Neural progenitor cell (in vitro differentiated cells): ENCODE measurements around the gene LPO. TPM values are rescaled to one million over a fixed set of nuclear protein-coding genes. Genes with fewer than 3 reads are reported as not detected.

Source experiments
- DNase-seq: peaks from one replicate; pipeline ENCODE4 v3.0.0-alpha.2; 2016; ENCODE audit warnings: low spot score
- H2AFZ ChIP-seq: fragments of 200-600 bp; sonication (generic); replicated peaks from 2 replicates; pipeline ENCODE4 v1.6.1; 2016; ENCODE audit warnings: antibody characterized with exemption
- H3F3A ChIP-seq: fragments of 200-600 bp; sonication (generic); 2 replicates; pipeline ENCODE4 v1.6.1; 2016; ENCODE audit warnings: antibody characterized with exemption, low read depth
- H3K27ac ChIP-seq: fragments of 200-600 bp; sonication (generic); 2 replicates; pipeline ENCODE4 v1.5.1; 2016; ENCODE audit warnings: mild to moderate bottlenecking
- H3K27me3 ChIP-seq: fragments of 200-600 bp; sonication (generic); 2 replicates; pipeline ENCODE4 v1.6.1; 2016; ENCODE audit warnings: mild to moderate bottlenecking, moderate library complexity
- H3K36me3 ChIP-seq: fragments of 200-600 bp; sonication (generic); 2 replicates; pipeline ENCODE4 v1.5.1; 2016
- H3K4me1 ChIP-seq: fragments of 200-600 bp; sonication (generic); 2 replicates; pipeline ENCODE4 v1.6.1; 2016; ENCODE audit warnings: mixed run types
- H3K4me2 ChIP-seq: fragments of 200-600 bp; sonication (generic); 2 replicates; pipeline ENCODE4 v1.6.1; 2016
- H3K4me3 ChIP-seq: fragments of 200-600 bp; sonication (generic); 2 replicates; pipeline ENCODE4 v1.5.1; 2016
- H3K79me2 ChIP-seq: fragments of 200-600 bp; sonication (generic); 2 replicates; pipeline ENCODE4 v1.6.1; 2016; ENCODE audit warnings: low read depth
- H3K9ac ChIP-seq: fragments of 200-600 bp; sonication (generic); 2 replicates; pipeline ENCODE4 v1.6.1; 2016
- H3K9me3 ChIP-seq: fragments of 200-600 bp; sonication (generic); 2 replicates; pipeline ENCODE4 v1.5.1; 2016; ENCODE audit warnings: low read depth
- H4K20me1 ChIP-seq: fragments of 200-600 bp; sonication (generic); 2 replicates; pipeline ENCODE4 v1.6.1; 2016; ENCODE audit warnings: low read depth
- H3K27ac Mint-ChIP-seq: 3 replicates; pipeline ENCODE4 v1.8.0; 2021; ENCODE audit warnings: mixed read lengths
- H3K27me3 Mint-ChIP-seq: 2 replicates; pipeline ENCODE4 v1.8.0; 2022; ENCODE audit warnings: low read depth, mild to moderate bottlenecking, inconsistent platforms, moderate library complexity, mixed read lengths; ENCODE audit not compliant: insufficient read depth
- H3K36me3 Mint-ChIP-seq: 3 replicates; pipeline ENCODE4 v1.8.0; 2021; ENCODE audit warnings: mixed read lengths
- H3K4me1 Mint-ChIP-seq: 3 replicates; pipeline ENCODE4 v1.8.0; 2021; ENCODE audit warnings: mixed read lengths
- H3K4me3 Mint-ChIP-seq: 3 replicates; pipeline ENCODE4 v1.8.0; 2021; ENCODE audit warnings: mild to moderate bottlenecking, moderate library complexity, mixed read lengths
- H3K9me3 Mint-ChIP-seq: 3 replicates; pipeline ENCODE4 v1.8.0; 2020; ENCODE audit warnings: mixed read lengths
- EZH2 ChIP-seq: fragments of 200-600 bp; sonication (generic); IDR thresholded peaks from 2 replicates; pipeline ENCODE4 v1.6.1; 2017; ENCODE audit warnings: antibody characterized with exemption, mild to moderate bottlenecking, moderate library complexity
- EZH2phosphoT487 ChIP-seq: fragments of 200-600 bp; sonication (generic); IDR thresholded peaks from 2 replicates; pipeline ENCODE4 v1.6.1; 2017; ENCODE audit warnings: antibody characterized with exemption
- total RNA-seq: library from RNA; depleted of rRNA; stranded (reverse); fragments of >200 nt; gene quantifications from 2 replicates; pipeline ENCODE4 v1.2.3, GENCODE V29; 2015; ENCODE audit warnings: low replicate concordance
- TF ChIP-seq, protein P1 (sequence below): fragments of 200-600 bp; sonication (generic); IDR thresholded peaks from 2 replicates; pipeline ENCODE4 v1.5.1; 2017; ENCODE audit warnings: antibody characterized with exemption, mild to moderate bottlenecking

LPO gene
- total RNA-seq, 1 donor from 2014 or later = not detected

DNA sequence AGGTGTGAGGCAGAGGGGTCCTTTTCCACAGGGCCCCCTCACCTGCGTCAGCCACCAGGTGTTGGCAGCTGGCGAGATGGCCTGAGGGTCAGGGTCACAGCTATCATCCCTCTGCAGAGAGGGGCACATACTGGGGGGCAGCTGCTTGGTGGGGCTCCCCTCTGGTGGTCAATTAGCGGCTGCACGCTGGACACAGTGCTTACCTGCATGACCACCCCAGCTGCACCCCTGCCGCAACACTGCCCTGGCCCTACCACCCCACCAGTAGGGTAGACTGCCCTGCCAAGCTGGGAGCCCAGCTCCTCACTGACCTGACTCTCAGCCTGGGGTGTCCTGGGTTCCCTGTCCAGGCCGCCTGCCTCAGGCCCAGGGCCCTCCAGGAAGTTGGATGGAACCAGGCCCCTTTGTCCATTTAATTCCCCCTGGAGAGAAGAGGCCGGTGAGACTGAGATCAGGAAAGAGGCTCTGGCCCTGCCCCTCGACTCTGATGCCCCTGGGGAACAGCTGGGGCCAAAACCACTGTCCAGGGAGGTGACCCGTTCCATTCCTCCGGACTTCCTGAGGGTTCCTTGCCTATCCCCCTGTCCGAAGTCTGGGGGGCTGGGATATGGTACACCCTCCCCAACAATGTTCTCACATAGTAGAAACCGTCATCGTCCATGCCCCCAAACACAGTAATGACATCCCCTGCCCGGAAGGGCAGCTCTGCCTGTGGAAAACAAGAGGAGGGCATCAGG is 66.5 kb downstream of the LPO start:
- Histone ChIP-seq H3K36me3 (no peaks in the 10 kb centered on the region), H3F3A (no peaks in the 10 kb centered on the region), H3K27ac (no peak overlapping the region), H2AFZ (no peak overlapping the region), H3K4me1 (no peaks in the 10 kb centered on the region), H3K27me3 (no peaks in the 10 kb centered on the region), H3K79me2 (no peaks in the 10 kb centered on the region), H3K4me3 (no peak overlapping the region), H3K9me3 (no peaks in the 10 kb centered on the region), H3K4me2 (no peak overlapping the region), H4K20me1 (no peaks in the 10 kb centered on the region), H3K9ac (no peak overlapping the region)
- DNase-seq = no peak
- Mint-ChIP-seq H3K27ac (no peak overlapping the region), H3K27me3 (peaks cover 11% of the 10 kb centered on the region), H3K4me3 (no peak overlapping the region), H3K9me3 (no peaks in the 10 kb centered on the region), H3K36me3 (no peaks in the 10 kb centered on the region), H3K4me1 (peaks cover 20% of the 10 kb centered on the region)
- TF ChIP-seq EZH2phosphoT487 (no peak), EZH2 (no peak)

DNA sequence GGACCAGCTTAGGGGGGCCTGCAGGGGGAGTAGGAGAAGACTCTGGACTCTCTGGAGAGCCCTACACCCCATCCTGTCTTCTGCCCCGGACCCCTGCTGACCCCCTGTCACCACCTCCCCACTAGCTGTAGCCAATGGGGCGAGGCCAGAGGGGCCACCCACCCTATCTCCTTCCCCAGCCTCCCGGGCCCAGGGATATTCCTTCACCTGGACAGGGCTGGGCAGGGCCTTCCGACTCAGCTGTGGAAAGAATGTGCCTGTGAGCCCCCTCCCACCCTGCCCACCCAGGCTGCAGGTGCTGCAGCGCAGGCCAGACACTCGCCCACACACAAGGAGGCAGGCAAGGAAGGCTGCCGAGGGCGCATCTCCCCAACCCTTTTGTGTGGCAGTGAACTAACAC is 67.2 kb downstream of the LPO start:
- no peak for DNase-seq
- Histone ChIP-seq H3K9me3 (no peaks in the 10 kb centered on the region), H3K36me3 (no peaks in the 10 kb centered on the region), H3F3A (no peaks in the 10 kb centered on the region), H4K20me1 (no peaks in the 10 kb centered on the region), H2AFZ (no peak overlapping the region), H3K4me3 (no peak overlapping the region), H3K27me3 (no peaks in the 10 kb centered on the region), H3K27ac (no peak overlapping the region), H3K79me2 (no peaks in the 10 kb centered on the region), H3K4me1 (no peaks in the 10 kb centered on the region), H3K9ac (no peak overlapping the region), H3K4me2 (no peak overlapping the region)
- TF ChIP-seq EZH2phosphoT487 = no peak
- no peak for TF ChIP-seq EZH2
- TF ChIP-seq, protein P1, sequence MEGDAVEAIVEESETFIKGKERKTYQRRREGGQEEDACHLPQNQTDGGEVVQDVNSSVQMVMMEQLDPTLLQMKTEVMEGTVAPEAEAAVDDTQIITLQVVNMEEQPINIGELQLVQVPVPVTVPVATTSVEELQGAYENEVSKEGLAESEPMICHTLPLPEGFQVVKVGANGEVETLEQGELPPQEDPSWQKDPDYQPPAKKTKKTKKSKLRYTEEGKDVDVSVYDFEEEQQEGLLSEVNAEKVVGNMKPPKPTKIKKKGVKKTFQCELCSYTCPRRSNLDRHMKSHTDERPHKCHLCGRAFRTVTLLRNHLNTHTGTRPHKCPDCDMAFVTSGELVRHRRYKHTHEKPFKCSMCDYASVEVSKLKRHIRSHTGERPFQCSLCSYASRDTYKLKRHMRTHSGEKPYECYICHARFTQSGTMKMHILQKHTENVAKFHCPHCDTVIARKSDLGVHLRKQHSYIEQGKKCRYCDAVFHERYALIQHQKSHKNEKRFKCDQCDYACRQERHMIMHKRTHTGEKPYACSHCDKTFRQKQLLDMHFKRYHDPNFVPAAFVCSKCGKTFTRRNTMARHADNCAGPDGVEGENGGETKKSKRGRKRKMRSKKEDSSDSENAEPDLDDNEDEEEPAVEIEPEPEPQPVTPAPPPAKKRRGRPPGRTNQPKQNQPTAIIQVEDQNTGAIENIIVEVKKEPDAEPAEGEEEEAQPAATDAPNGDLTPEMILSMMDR = no peak
- H3K27ac Mint-ChIP-seq = no peak overlapping the region
- peaks cover 11% of the 10 kb centered on the region for H3K27me3 Mint-ChIP-seq
- H3K36me3 Mint-ChIP-seq = no peaks in the 10 kb centered on the region
- H3K4me3 Mint-ChIP-seq = no peak overlapping the region
- no peaks in the 10 kb centered on the region for H3K9me3 Mint-ChIP-seq
- H3K4me1 Mint-ChIP-seq = peaks cover 20% of the 10 kb centered on the region

DNA sequence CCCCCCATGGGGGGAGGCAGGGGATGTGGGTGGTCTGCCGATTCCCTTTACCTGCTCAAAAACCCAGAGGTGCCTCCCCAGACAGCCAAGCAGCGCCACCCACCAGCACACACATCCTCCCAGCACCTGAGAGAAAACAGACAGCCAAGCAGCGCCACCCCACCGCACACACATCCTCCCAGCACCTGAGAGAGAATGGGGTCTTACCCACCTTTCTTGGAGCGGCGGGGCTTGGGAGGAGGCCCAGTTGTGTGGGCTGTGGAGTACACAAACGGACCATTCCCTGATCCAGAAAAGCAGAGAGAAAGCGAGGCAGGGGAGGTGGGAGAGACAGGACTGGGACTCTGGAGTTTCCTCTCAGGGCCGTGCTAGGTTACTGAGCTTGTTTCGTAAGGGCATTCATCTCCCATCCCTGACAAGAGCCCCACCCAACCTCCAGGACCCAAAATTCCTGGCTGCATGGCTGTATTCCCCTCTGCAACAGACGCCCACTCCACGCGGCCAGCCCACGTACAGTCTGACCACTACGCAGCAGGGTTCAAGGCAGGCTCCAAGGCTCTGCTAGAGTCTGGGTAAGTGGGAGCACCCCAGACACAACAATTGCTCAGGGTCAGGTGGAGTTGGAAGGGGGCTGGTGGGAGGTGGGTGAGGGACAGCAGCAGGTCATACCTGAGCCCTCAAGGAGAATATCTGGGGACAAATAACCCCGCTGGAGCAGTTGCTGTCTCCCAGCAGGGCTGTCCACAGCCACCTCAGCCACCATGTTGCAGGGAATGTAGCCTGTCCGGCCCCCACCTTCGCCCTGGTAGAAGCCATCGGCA is 68.0 kb downstream of the LPO start:
- H2AFZ ChIP-seq = no peak overlapping the region
- TF ChIP-seq EZH2phosphoT487 = no peak
- TF ChIP-seq EZH2 = no peak
- TF ChIP-seq, protein P1 = no peak
- no peaks in the 10 kb centered on the region for H3F3A ChIP-seq
- Mint-ChIP-seq H3K4me3 (no peak overlapping the region), H3K27ac (peak overlapping the region; percentile 90), H3K36me3 (no peaks in the 10 kb centered on the region), H3K4me1 (peaks cover 17% of the 10 kb centered on the region), H3K9me3 (no peaks in the 10 kb centered on the region), H3K27me3 (peaks cover 11% of the 10 kb centered on the region)
- H3K27me3 ChIP-seq = no peaks in the 10 kb centered on the region
- H3K9ac ChIP-seq = no peak overlapping the region
- no peak overlapping the region for H3K4me3 ChIP-seq
- no peaks in the 10 kb centered on the region for H3K9me3 ChIP-seq
- H3K36me3 ChIP-seq = no peaks in the 10 kb centered on the region
- no peak overlapping the region for H3K27ac ChIP-seq
- no peak for DNase-seq
- no peak overlapping the region for H3K4me2 ChIP-seq
- no peaks in the 10 kb centered on the region for H3K4me1 ChIP-seq
- no peaks in the 10 kb centered on the region for H3K79me2 ChIP-seq
- H4K20me1 ChIP-seq = no peaks in the 10 kb centered on the region
